ENCODE results near the gene NELFA.

NELFA gene

GRCh38 chr4:1983053-1983845, 25.5 kb downstream of the NELFA start:
- no peak overlapping the region for H3K4me3 Mint-ChIP-seq

GRCh38 chr4:1982124-1983052, 26.4 kb downstream of the NELFA start:
- ATAC-seq (no peak), DNase-seq (no peak)
- Mint-ChIP-seq H3K4me1 (no peaks in the 10 kb centered on the region), H3K27ac (peak overlapping the region in 1 of 2 donors; percentile 68), H3K9me3 (no peaks in the 10 kb centered on the region), H3K4me3 (no peak overlapping the region), H3K27me3 (no peaks in the 10 kb centered on the region)

More at GRCh38 chr4:1983053-1983845, 25.5 kb downstream of the NELFA start:
- H3K9me3 Mint-ChIP-seq, result no peaks in the 10 kb centered on the region
- H3K27ac Mint-ChIP-seq, result peak overlapping the region in 1 of 2 donors; percentile 68
- H3K4me1 Mint-ChIP-seq, result no peaks in the 10 kb centered on the region
- ATAC-seq (peak; percentile 50), DNase-seq (no peak)
- H3K27me3 Mint-ChIP-seq, result no peaks in the 10 kb centered on the region

- no peak for ATAC-seq
- Mint-ChIP-seq H3K9me3 (no peaks in the 10 kb centered on the region), H3K27me3 (no peaks in the 10 kb centered on the region)
Observed at GRCh38 chr4:1981251-1982058, 27.3 kb downstream of the NELFA start.

GRCh38 chr4:1980561-1981041, 28.2 kb downstream of the NELFA start:
- DNase-seq (no peak), ATAC-seq (no peak)
- no peaks in the 10 kb centered on the region for H3K4me1 Mint-ChIP-seq
- H3K27ac Mint-ChIP-seq, result no peak overlapping the region
- H3K27me3 Mint-ChIP-seq, result no peaks in the 10 kb centered on the region
- H3K4me3 Mint-ChIP-seq, result no peak overlapping the region
- no peaks in the 10 kb centered on the region for H3K9me3 Mint-ChIP-seq

More at GRCh38 chr4:1981251-1982058, 27.3 kb downstream of the NELFA start:
- Mint-ChIP-seq H3K4me3 (no peak overlapping the region), H3K4me1 (no peaks in the 10 kb centered on the region), H3K27ac (peak overlapping the region in 1 of 2 donors; percentile 7)
- no peak for DNase-seq

GRCh38 chr4:1979477-1980196, 29.1 kb downstream of the NELFA start:
- no peaks in the 10 kb centered on the region for H3K27me3 Mint-ChIP-seq

GRCh38 chr4:1978741-1979476, 29.9 kb downstream of the NELFA start:
- no peak overlapping the region for H3K4me3 Mint-ChIP-seq
- H3K4me1 Mint-ChIP-seq, result no peaks in the 10 kb centered on the region
- DNase-seq, result no peak
- no peaks in the 10 kb centered on the region for H3K27me3 Mint-ChIP-seq
- H3K9me3 Mint-ChIP-seq, result no peaks in the 10 kb centered on the region
- H3K27ac Mint-ChIP-seq, result peak overlapping the region in 1 of 2 donors; percentile 90
- ATAC-seq, result no peak

More at GRCh38 chr4:1979477-1980196, 29.1 kb downstream of the NELFA start:
- H3K4me1 Mint-ChIP-seq, result no peaks in the 10 kb centered on the region
- ATAC-seq, result no peak
- peak overlapping the region in 1 of 2 donors; percentile 90 for H3K27ac Mint-ChIP-seq
- no peak overlapping the region for H3K4me3 Mint-ChIP-seq
- H3K9me3 Mint-ChIP-seq, result no peaks in the 10 kb centered on the region
- no peak for DNase-seq

GRCh38 chr4:1978226-1978625, 30.5 kb downstream of the NELFA start:
- no peak for ATAC-seq
- Mint-ChIP-seq H3K27ac (peak overlapping the region in 1 of 2 donors; percentile 27), H3K9me3 (no peaks in the 10 kb centered on the region)

GRCh38 chr4:1976416-1977352, 32.1 kb downstream of the NELFA start:
- H3K27me3 Mint-ChIP-seq, result no peaks in the 10 kb centered on the region
- H3K4me3 Mint-ChIP-seq, result no peak overlapping the region
- H3K9me3 Mint-ChIP-seq, result no peaks in the 10 kb centered on the region
- no peaks in the 10 kb centered on the region for H3K4me1 Mint-ChIP-seq
- DNase-seq, result no peak
- H3K27ac Mint-ChIP-seq, result peak overlapping the region in 1 of 2 donors; percentile 59
- ATAC-seq, result no peak

More at GRCh38 chr4:1978226-1978625, 30.5 kb downstream of the NELFA start:
- H3K4me1 Mint-ChIP-seq, result no peaks in the 10 kb centered on the region
- H3K4me3 Mint-ChIP-seq, result no peak overlapping the region
- no peak for DNase-seq
- H3K27me3 Mint-ChIP-seq, result no peaks in the 10 kb centered on the region

- Mint-ChIP-seq H3K4me1 (no peaks in the 10 kb centered on the region), H3K4me3 (no peak overlapping the region), H3K27me3 (no peaks in the 10 kb centered on the region), H3K9me3 (no peaks in the 10 kb centered on the region), H3K27ac (no peak overlapping the region)
- no peak for ATAC-seq
- no peak for DNase-seq
Observed at GRCh38 chr4:1975880-1976279, 32.9 kb downstream of the NELFA start.

GRCh38 chr4:1975391-1975801, 33.4 kb downstream of the NELFA start:
- Mint-ChIP-seq H3K27me3 (no peaks in the 10 kb centered on the region), H3K27ac (peak overlapping the region in 1 of 2 donors; percentile 19), H3K9me3 (no peaks in the 10 kb centered on the region), H3K4me1 (no peaks in the 10 kb centered on the region), H3K4me3 (no peak overlapping the region)
- ATAC-seq (no peak), DNase-seq (no peak)

- H3K4me1 Mint-ChIP-seq, result no peaks in the 10 kb centered on the region
- no peak overlapping the region for H3K4me3 Mint-ChIP-seq
- H3K27ac Mint-ChIP-seq, result peak overlapping the region; percentile 13 to 87
- no peak for DNase-seq
- ATAC-seq, result no peak
- no peaks in the 10 kb centered on the region for H3K27me3 Mint-ChIP-seq
- no peaks in the 10 kb centered on the region for H3K9me3 Mint-ChIP-seq
Observed at GRCh38 chr4:1974840-1975239, 33.9 kb downstream of the NELFA start.

GRCh38 chr4:1973661-1974060, 35.1 kb downstream of the NELFA start:
- Mint-ChIP-seq H3K27me3 (no peaks in the 10 kb centered on the region), H3K4me1 (no peaks in the 10 kb centered on the region), H3K4me3 (no peak overlapping the region), H3K27ac (no peak overlapping the region), H3K9me3 (no peaks in the 10 kb centered on the region)
- no peak for ATAC-seq
- DNase-seq, result no peak

- Mint-ChIP-seq H3K27me3 (no peaks in the 10 kb centered on the region), H3K4me1 (no peaks in the 10 kb centered on the region), H3K27ac (no peak overlapping the region), H3K9me3 (no peaks in the 10 kb centered on the region), H3K4me3 (no peak overlapping the region)
- no peak for ATAC-seq
- DNase-seq, result no peak
Observed at GRCh38 chr4:1973218-1973617, 35.6 kb downstream of the NELFA start.
